Dermis microvascular lymphatic vessel endothelial cell (primary cell): ENCODE data around the gene DAPK2. TPM values are rescaled to one million over a fixed set of nuclear protein-coding genes. Genes with fewer than 3 reads are reported as not detected.
A peak's percentile ranks its signal among the peaks of the same experiment; 100 is the strongest.
"Not testable (repeated sequence)": the region's sequence is repeated elsewhere in the genome, so short reads cannot be mapped to it uniquely, and the experiment has no call there.

Experiments
- DNase-seq, 2 donors: peaks; one replicate each; pipeline versions ENCODE4 v3.0.0 to v3.0.0-alpha.2; 2010; ENCODE audit warnings: low read depth in 2 of 2
- total RNA-seq: library from RNA; depleted of rRNA; stranded (reverse); fragments of >200 nt; gene quantifications from 2 replicates; pipeline ENCODE4 v1.2.1, GENCODE V29; 2014

The DAPK2 gene
- total RNA-seq, 1 donor from 2014 or later: 7.4 TPM

DNA sequence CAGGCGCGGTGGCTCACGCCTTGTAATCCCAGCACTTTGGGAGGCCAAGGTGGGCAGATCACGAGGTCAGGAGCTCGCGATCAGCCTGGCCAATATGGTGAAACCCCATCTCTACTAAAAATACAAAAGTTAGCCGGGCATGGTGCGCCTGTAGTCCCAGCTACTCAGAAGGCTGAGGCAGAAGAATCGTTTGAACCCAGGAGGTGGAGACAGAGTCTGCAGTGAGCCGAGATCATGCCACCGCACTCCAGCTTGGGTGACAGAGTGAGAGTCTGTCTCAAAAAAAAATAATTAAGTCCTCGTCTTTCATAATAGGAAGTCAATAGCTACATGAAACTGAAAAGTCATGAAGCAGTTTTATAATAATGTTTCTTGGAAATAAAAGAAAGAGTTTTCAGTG lies 7.4 kb upstream of the DAPK2 start:
- not testable (repeated sequence) for DNase-seq

DNA sequence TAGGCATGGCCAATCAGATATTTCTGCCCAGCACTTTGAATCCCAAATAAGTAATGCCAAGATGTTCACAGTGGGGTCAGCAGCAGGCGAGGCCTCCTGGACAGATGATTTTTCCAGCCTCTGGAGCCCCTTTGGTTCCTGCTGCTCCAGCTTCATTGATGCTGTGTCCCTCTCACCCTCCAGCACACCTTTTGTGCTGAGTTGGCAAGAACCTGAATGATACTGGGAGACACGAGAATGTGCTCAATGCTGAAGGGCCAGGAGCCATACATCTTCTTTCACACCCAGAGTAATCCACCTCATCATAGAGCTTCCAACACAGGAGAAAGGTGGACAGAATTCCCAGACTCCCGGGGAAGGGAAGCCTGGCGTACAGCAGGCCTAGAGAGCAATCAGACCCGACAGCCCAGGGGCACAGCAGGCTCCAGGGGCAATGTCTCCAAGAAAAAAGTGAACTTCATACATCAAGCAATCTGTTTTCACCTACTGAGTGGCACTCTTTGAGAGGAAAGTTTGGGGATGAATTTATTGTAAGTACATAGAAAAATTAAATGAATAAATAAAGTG lies 6.7 kb upstream of the DAPK2 start:
- no peak for DNase-seq

GRCh38 chr15:64051407-64052259 lies 5.3 kb upstream of the DAPK2 start:
- no peak for DNase-seq

- no peak for DNase-seq
Observed at GRCh38 chr15:64051093-64051402, 4.8 kb upstream of the DAPK2 start.

DNA sequence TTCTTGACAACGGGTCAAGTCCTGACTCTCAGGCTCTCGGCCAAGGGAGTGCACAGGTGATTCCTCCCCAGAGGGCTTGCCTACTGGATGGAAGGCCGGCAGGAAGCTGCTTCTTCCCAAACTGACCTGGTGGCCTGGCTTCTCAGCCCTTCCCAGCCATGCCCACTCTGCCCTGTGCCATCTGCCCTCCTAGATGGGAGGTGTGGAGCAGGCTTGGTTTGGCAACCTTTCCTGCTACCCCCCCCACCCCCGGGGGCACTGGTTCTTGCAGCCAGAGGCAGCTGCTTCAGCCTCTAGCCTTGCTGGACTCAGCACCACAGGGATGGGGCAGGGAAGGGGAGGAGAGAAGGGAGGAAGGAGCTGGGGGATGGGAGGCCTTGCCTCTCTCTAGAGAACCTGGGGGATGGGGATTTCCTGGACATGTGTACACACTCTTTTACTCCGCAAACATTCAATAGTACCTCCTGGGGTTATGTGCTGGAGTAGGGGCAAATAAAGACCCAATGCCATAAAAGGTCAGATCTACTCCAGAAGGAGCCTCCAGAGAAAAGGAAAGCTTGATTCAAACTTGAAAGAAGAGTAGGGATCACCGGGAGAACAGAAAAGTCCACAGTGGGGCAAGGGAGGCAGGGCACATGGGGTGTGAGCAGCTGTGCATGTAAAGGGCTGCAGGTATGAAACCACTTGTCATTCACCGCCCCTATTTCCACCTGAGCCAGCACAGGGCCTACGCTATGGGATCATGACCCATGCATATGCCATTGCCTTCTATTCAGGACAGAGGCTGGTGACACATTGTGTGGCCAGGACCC lies 4.2 kb upstream of the DAPK2 start:
- DNase-seq: no peak

DNA sequence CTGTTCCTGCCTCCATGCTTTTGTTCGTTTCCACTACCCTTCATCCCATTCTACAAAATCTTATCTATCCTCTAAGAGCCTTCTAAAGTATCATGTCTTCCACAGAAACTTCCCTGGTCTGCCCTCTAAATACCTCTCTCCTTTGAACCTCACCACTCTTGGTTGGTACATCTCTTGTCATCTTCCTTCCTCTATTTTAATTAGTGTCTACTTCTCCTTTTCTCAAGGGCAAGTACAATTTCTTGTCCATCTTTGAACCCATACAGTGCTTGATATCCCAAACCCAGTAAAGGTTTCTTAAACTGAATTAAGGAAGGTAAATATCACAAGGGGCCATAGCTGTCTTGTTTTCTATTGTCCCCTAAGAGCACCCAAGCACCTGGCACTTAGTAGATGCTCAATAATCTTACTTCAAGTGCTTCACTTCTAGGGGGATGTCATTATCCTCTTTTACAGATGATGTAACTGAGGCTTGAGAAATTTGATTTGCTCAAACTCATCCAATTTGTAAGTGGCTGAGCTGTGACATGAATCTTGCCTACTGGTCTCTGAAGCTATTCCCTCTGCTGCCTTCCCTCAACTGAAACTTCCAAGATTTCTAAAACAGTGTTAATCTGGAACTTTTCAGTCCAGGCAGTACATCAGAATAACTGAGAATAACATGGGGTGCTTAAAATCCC lies 2.6 kb upstream of the DAPK2 start:
- no peak for DNase-seq

- no peak for DNase-seq
Observed at GRCh38 chr15:64045774-64046420, 388 bp downstream of the DAPK2 start.

DNA sequence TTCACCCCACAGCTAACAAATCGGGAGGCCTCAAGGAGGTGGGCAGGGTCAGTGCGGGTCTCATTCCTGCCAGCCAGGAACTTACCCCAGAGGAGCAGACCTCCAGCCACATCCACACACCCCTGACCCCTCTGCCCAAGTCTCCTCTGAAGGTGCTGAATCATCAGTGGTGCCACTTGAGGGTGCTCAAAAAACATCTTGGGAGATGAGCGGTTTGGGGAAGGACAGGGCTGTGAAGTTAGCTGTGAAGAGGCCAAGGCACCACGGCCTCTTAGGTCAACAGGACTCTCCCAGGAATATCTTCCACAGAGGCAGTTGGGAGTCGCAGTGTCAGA lies 1.2 kb downstream of the DAPK2 start:
- no peak for DNase-seq

DNA sequence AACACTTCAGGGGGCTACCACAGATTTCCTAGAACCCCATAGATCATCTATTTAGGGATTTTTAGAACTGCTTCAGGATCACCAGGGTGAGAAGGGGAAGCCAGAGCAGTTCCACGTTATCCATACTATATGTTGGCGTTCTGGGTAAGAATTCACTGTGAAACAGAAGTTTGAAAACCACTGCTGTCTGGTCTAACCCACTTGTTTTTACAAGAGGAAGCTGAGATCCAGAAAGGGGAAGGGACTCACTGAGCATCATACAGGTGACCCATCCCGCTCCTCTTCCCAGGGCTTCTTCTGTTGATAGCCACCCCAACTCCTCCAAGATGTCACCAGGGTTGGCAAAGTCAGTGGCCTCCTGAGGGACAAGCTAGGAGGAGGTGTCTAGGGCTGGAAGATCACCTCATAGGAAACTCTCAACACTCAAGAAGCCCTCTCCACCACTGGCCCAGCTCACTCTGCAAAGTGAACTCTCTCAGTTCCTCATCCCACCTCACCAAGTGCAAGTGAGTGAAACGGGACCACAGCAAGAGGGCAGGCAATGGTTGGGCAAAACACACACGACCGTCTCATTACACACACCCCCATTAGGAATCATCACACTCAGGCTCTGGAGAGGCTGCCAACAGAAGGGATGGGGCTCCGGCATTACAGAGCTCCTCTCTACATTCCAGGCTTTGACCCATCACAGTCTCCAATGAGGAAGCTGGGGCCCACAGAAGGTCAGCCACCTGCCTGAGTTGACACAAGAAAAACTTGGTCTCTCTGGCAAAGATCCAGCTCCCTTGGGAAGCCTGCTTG lies 1.8 kb downstream of the DAPK2 start:
- DNase-seq: peak; percentile 15 to 25

- no peak for DNase-seq
Observed at GRCh38 chr15:64038878-64039610, 7.2 kb downstream of the DAPK2 start.

DNA sequence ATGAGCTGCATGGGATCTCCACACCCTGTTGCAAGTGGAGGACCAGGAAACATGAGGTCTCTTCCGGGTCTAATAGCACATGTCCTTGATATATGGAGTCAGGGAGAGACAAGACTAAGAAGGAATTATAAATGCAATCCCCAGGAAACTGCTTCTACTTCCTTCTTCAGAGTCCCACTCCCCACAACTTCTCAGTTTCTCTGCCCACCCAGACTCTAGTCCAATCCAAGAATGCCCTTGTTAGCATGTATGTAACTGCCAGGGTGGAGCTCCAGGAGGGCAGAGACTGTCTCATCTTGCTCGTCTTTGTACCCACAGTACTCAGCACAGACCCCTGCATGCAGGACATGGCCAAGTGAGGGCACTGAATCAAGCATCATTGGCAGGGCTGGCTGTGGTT lies 8.3 kb downstream of the DAPK2 start:
- no peak for DNase-seq

GRCh38 chr15:64037116-64037515 lies 9.2 kb downstream of the DAPK2 start:
- no peak for DNase-seq

DNA sequence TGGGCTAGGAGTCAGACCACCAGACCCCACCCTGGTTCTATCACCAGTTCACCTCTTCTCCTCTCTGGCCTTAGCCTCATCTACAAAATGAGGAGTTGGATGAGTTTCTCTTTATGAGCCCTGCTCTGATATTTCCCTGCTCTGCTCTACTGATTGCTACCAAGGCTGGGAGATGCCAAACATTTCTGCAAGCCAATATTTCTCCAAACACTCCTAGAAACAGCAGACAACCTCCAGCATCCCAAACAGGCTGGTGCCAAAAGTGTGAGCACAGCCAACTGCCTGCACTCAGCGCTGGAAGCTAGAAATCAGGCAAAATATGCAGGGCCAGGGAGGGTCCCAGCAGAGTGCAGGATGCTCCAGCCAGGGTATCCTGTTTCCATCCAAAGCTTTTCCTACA lies 10.8 kb downstream of the DAPK2 start:
- DNase-seq: no peak

DNA sequence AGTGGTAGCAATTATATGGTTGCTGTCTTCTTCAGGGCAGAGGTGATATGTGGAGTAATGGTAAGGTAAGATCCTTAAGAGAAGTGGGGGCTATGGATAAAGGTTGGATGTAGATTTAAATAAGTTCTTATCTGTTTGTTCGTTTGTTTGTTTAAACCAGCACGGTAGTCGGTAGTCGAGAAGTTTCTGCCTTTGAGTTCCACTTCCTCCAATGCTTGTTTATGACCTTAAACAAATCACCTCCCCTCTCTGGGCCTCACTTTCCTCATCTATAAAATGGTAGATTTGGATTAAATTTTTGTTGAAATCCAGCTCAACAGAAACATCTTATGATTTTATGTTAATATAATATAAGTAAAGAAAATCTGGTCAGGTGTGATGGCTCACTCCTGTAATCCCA lies 11.8 kb downstream of the DAPK2 start:
- DNase-seq: no peak

DNA sequence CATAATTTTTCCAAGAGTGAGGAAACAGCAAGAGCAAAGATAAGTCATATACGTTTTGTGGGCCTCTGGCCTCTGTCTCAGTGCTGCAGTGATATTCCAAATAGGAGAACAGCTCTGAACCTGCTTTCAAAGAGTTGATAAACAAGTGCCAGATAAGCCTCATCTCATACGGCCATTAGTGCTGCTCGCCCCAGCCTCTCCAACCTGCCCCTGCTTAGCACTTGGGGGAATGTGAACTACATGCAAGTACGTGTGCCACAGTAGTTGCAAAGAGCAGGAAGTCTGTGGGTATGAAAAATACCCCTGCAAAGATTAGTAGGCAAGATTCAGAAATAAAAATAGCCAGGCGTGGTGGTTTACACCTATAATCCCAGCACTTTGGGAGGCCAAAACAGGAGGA lies 14.0 kb downstream of the DAPK2 start:
- no peak for DNase-seq

DNA sequence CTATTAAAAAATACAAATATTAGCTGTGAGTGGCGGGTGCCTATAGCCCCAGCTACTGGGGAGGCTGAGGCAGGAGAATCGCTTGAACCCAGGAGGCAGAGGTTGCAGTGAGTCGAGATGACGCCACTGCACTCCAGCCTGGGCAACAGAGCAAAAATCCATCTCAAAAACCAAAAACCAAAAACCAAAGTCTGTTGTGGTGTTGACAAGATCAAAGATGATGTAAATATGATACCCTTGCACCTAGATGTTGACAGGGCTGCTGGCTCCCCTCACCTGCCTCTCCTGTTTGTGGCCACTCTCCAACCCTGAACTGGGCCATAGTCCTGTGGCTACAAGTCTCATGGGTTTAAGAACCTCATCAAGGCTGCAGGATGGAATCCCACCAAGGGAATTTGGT lies 16.2 kb downstream of the DAPK2 start:
- no peak for DNase-seq

DNA sequence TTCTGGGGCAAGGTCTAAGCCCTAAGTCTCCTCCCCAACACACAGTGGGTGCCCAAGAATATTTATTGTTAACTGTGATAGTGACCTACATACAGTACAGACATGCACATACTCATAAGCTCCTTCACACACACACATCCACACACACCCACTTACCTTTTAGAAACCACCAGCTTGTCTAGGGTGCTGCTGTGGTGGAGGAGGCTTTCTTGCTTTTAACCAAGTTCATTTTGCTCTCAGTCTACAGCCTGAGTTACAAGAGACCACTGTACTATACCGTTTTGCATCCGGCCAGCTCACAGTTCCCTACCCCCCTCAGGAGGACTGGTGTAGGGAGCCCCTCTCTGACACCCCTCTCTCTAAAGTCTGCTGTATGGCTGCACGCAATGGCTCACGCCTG lies 16.7 kb downstream of the DAPK2 start:
- no peak for DNase-seq

GRCh38 chr15:64029110-64029509 lies 17.2 kb downstream of the DAPK2 start:
- DNase-seq: no peak

DNA sequence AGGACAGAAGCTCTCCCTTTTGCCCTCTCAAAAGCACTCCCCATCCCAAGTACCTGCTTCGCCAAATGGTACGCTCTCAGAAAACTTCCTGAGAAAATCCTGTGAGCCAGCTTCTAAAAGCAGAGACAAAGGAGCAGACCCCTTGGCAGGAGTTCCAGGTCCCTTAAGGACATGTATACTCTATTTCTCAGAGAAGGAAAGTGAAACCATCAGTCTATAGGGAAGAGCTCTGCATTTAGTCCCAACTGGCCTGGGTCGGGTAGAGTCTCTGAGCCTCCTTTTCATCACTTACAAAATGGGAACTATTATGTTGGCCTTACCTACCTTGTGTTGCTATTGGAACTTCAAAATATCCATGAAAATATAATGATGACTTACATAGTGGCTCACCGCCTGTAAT lies 19.7 kb downstream of the DAPK2 start:
- DNase-seq: no peak
